GM11168 (cell line): Measurements from ENCODE around the gene EPS8.

ENCODE experiments used
- in situ Hi-C: fragments of 300-500 bp; cut with MboI; formaldehyde crosslinking; loops from one replicate; pipeline ENCODE4 v1.12.0; 2022; ENCODE audit warnings: low sequenced_read_pairs; ENCODE audit not compliant: unreplicated experiment

EPS8 gene

DNA sequence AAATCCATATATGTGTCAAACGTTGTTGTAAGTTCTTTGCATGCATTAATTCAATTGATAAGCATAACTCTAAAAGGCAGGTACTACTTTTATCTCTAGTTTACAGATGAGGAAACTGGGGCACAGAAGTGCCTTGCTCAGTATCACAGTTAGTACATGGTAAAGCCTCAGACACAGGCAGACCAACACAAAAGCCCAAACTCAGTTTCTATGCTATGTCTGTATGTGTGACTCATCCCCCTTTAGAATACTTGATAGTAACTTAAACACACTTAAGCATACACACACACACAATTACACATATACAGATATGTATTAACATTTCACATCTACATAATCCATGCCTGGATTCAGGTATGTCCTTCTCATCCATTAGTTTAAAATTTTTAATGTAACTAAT lies 88.0 kb downstream of the EPS8 start:
- in situ Hi-C loops, result no loop called here

GRCh38 chr12:15700595-15700994 lies 88.6 kb downstream of the EPS8 start:
- in situ Hi-C loops, result no loop called here

- in situ Hi-C loops, result no loop called here
Measured at GRCh38 chr12:15699886-15700285, 89.3 kb downstream of the EPS8 start.

DNA sequence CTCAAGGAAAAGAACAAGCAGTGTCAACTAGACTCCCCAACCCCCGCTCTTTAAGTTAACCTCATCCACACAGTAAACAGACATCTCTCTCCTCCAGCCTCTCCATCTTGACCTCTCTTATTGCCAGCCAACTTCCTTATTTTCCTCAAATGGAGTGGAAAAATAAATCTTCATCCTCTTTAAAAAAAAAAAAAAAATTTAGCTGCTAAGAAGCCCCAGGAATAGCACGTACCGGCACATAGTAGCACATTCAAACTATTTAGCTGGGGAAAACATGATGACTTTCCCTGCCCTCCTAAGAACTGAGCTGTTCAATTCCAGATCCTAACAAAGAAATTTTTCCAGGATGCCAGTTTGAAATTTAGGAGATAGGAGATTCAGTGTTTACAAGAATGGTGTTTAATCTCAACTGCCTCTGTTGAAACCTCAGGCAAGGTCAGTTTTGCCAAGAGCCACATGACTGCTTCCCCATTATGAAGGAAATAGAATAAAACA lies 90.8 kb downstream of the EPS8 start:
- in situ Hi-C loops, result no loop called here

GRCh38 chr12:15697201-15697600 lies 92.0 kb downstream of the EPS8 start:
- in situ Hi-C loops, result no loop called here

DNA sequence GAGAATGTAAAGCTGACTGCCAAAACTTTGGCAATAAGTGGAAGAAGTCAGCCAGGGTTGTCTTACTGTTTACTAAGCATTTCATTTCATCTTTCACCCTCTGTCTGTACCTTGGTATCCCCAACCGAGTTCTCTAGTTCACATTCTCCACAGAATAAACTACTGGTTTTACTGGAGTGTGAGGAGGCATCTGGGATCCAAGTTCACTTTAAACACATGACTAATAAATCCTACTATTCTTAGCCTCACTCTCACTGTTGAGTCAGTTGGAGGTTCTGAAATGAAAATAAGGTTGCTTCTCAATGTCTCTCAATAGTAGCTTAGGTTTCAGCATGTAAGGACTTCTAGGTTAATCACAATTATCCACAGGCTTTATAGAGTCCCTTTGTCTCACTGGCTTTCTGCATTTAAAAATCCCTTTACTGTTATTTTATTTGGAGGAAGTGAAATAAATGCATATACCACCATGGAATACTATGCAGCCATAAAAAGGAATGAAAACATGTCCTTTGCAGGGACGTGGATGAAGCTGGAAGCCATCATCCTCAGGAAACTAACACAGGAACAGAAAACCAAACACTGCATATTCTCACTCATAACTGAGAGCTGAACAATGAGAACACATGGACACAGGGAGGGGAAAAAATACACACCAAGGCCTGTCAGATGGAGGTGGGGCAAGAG lies 95.8 kb downstream of the EPS8 start:
- in situ Hi-C loops, result no loop called here

GRCh38 chr12:15691388-15691787 lies 97.8 kb downstream of the EPS8 start:
- in situ Hi-C loops, result no loop called here

- in situ Hi-C loops, result no loop called here
Measured at GRCh38 chr12:15690320-15690719, 98.9 kb downstream of the EPS8 start.

GRCh38 chr12:15689751-15690191 lies 99.4 kb downstream of the EPS8 start:
- in situ Hi-C loops, result no loop called here

- in situ Hi-C loops, result no loop called here
Measured at GRCh38 chr12:15688838-15689625, 100.2 kb downstream of the EPS8 start.

DNA sequence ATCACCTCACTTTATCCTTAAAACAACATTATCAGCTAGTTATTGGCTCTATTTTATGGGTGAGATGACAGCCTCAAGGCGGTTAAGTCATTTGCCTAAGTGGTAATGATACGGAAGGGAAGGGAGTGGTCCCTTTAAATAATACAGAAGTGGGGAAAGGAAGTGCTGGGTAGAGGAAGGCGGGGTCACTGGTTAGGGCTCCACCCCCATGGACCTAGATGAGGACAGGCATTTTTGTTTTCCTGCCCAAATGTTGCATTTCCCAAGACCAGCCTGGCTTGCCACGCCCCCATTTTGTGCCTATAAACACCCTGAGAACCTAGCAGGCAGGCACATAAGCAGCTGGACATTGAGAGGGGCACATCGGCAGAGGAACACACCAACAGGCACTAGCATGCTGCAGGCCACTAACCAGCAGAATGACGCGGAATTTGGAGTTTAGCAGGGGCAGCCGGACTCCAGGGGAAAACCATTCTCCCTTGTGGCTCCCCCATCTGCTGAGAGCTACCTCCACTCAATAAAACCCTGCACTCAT lies 100.9 kb downstream of the EPS8 start:
- in situ Hi-C loops, result no loop called here

GRCh38 chr12:15687583-15687982 lies 101.6 kb downstream of the EPS8 start:
- in situ Hi-C loops, result no loop called here

GRCh38 chr12:15684896-15685658 lies 104.1 kb downstream of the EPS8 start:
- in situ Hi-C loops, result no loop called here

- in situ Hi-C loops, result no loop called here
Measured at GRCh38 chr12:15682826-15683225, 106.4 kb downstream of the EPS8 start.

GRCh38 chr12:15679151-15679550 lies 110.0 kb downstream of the EPS8 start:
- in situ Hi-C loops, result no loop called here

- in situ Hi-C loops, result no loop called here
Measured at GRCh38 chr12:15677726-15678201, 111.4 kb downstream of the EPS8 start.

- in situ Hi-C loops, result no loop called here
Measured at GRCh38 chr12:15677228-15677627, 112.0 kb downstream of the EPS8 start.

GRCh38 chr12:15672671-15673270 lies 116.4 kb downstream of the EPS8 start:
- in situ Hi-C loops, result no loop called here

DNA sequence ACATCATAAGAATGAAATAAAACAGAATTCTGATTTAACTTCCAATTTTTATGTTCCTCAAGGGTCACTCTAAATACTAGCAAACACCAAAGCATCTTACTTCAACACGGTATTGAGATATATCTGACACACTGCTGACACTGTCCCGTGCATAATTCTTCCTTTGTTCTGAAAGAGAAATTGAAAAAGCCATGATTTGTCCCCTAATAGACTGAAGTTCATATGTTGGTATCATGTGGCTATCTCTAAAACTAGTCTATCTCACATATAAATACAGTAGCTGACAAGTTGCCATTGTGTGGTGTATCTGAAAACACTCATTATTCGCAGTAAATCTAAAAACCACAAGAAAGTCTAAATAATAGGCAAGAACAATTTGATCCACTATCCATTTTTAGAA lies 118.4 kb downstream of the EPS8 start:
- in situ Hi-C loops, result no loop called here
